Measurements from ENCODE around the gene TP53I11.

- TF ChIP-seq PHB2 (IDR thresholded peaks at IDR 0.05; ENCODE audit: low read depth) (no peak), PHF20 (IDR thresholded peaks at IDR 0.05; ENCODE audit: partially characterized antibody) (no peak), E2F3 (CRISPR knock-in tag; IDR thresholded peaks at IDR 0.05) (no peak), NFE2L1 (tag; IDR thresholded peaks at IDR 0.05; ENCODE audit: borderline replicate concordance, low read depth) (no peak), SAFB (IDR thresholded peaks at IDR 0.05; ENCODE audit: borderline replicate concordance, low read depth, low read length) (no peak), ZNF311 (CRISPR knock-in tag; IDR thresholded peaks at IDR 0.05) (no peak), EP300 (IDR thresholded peaks at IDR 0.05; ENCODE audit: low read length) (no peak), ZNF253 (CRISPR knock-in tag; conservative IDR thresholded peaks at IDR 0.05) (no peak), CEBPZ (IDR thresholded peaks at IDR 0.05; ENCODE audit: borderline replicate concordance, low read depth, low read length) (no peak), FOXK1 (CRISPR knock-in tag; IDR thresholded peaks at IDR 0.05; ENCODE audit: borderline replicate concordance) (no peak), TCF3 (CRISPR knock-in tag; IDR thresholded peaks at IDR 0.05) (no peak), ZBTB7A (IDR thresholded peaks at IDR 0.05; ENCODE audit: borderline replicate concordance, control insufficient read depth, low read depth, low read length) (no peak)
- TF ChIP-seq, protein P1, sequence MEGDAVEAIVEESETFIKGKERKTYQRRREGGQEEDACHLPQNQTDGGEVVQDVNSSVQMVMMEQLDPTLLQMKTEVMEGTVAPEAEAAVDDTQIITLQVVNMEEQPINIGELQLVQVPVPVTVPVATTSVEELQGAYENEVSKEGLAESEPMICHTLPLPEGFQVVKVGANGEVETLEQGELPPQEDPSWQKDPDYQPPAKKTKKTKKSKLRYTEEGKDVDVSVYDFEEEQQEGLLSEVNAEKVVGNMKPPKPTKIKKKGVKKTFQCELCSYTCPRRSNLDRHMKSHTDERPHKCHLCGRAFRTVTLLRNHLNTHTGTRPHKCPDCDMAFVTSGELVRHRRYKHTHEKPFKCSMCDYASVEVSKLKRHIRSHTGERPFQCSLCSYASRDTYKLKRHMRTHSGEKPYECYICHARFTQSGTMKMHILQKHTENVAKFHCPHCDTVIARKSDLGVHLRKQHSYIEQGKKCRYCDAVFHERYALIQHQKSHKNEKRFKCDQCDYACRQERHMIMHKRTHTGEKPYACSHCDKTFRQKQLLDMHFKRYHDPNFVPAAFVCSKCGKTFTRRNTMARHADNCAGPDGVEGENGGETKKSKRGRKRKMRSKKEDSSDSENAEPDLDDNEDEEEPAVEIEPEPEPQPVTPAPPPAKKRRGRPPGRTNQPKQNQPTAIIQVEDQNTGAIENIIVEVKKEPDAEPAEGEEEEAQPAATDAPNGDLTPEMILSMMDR (IDR thresholded peaks at IDR 0.05 in 2 of 3, conservative IDR thresholded peaks at IDR 0.05 in 1 of 3; ENCODE audit: insufficient read depth in 2 of 3, low read depth in 1 of 3, low read length in 3 of 3) = no peak
- TF ChIP-seq, protein P2, sequence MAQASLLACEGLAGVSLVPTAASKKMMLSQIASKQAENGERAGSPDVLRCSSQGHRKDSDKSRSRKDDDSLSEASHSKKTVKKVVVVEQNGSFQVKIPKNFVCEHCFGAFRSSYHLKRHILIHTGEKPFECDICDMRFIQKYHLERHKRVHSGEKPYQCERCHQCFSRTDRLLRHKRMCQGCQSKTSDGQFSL (CRISPR knock-in tag; IDR thresholded peaks at IDR 0.05) = no peak
- TF ChIP-seq, protein P2 (tag; IDR thresholded peaks at IDR 0.05) = no peak
These were observed 8.4 kb downstream of the TP53I11 start for GRCh38 chr11:44942029-44942955.

Measured in K562 (cell line).